Peyer's patch (tissue), 4 donors: ENCODE measurements around the gene PARD3B.

Source experiments
- CTCF ChIP-seq, 6 experiments: fragments of 450-650 bp in 4 of 6; fragments of 200-600 bp in 2 of 6; sonication (generic) in 1 of 6; IDR thresholded peaks; one replicate each; pipeline ENCODE4 v1.5.1; 2017 to 2019; ENCODE audit warnings: antibody characterized with exemption in 6 of 6, mild to moderate bottlenecking in 3 of 6, moderate library complexity in 1 of 6
- POLR2A ChIP-seq, 2 donors: fragments of 450-650 bp; IDR thresholded peaks; one replicate each; pipeline ENCODE4 v1.5.1; 2017; ENCODE audit warnings: antibody characterized with exemption in 2 of 2, mild to moderate bottlenecking in 2 of 2, moderate library complexity in 2 of 2

- TF ChIP-seq POLR2A (IDR thresholded peaks at IDR 0.05): no peak
- TF ChIP-seq CTCF (IDR thresholded peaks at IDR 0.05): no peak
These were observed 838.3 kb downstream of the PARD3B start for GRCh38 chr2:205383601-205384000.
